SK-N-SH (cell line): Measurements from ENCODE around the gene CEBPB.

Experiments used
- GATA2 ChIP-seq: sonication (generic); formaldehyde crosslinking; IDR thresholded peaks from 2 replicates; pipeline ENCODE4 v1.5.0; 2020; ENCODE audit warnings: mild to moderate bottlenecking, missing genetic modification reagents
- TF ChIP-seq, protein P1 (sequence below): IDR thresholded peaks from 2 replicates; pipeline ENCODE4 v1.4.0; 2012; ENCODE audit warnings: low read depth, borderline replicate concordance

DNA sequence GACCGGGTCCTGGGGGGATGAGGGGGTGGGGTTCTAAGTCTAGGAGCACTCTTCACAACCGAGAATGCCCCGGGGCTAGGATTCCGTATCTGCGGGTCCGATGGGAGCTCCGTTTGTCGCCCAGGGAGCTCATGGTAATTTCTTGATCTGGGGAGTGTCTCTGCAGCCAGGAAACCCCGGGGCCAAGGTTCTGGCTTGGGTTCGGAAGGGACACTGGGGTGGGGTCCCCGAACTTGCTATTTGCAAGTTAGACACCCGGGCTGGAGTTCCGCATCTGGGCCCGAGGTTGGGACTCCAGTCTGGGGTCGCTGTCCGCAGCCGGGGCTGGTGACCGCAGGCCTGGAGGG lies 37.5 kb upstream of the CEBPB start:
- TF ChIP-seq, protein P1, sequence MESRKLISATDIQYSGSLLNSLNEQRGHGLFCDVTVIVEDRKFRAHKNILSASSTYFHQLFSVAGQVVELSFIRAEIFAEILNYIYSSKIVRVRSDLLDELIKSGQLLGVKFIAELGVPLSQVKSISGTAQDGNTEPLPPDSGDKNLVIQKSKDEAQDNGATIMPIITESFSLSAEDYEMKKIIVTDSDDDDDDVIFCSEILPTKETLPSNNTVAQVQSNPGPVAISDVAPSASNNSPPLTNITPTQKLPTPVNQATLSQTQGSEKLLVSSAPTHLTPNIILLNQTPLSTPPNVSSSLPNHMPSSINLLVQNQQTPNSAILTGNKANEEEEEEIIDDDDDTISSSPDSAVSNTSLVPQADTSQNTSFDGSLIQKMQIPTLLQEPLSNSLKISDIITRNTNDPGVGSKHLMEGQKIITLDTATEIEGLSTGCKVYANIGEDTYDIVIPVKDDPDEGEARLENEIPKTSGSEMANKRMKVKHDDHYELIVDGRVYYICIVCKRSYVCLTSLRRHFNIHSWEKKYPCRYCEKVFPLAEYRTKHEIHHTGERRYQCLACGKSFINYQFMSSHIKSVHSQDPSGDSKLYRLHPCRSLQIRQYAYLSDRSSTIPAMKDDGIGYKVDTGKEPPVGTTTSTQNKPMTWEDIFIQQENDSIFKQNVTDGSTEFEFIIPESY, result no peak
- TF ChIP-seq GATA2, result no peak
